ENCODE results near the gene SETD6. TPM values are rescaled to one million over a fixed set of nuclear protein-coding genes. Genes with fewer than 3 reads are reported as not detected.

The SETD6 gene
- total RNA-seq, 4 donors from 2014 or later = 15.5 to 19.8 (median 17.5) TPM

DNA sequence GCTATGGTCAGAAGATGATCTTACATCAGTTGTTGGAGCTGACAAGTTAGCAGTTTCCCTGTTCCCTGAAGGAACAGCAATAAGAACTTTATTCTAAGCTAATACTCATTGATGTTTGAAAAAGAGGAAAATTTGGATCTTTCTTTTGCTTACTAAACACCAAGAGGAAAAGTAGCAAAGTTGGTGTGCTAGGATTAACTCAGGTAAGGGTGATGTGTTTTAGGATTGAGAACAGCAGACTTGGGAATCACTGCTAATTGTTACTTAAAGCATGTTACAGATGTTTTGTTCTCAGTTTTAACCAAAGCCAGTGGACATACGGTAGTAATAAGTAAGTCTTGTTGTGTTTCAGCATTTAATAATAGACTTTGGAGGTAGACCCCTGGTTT, 3.7 kb downstream of the SETD6 start:
- H3K36me3 ChIP-seq = peaks cover 0 to 75% of the 10 kb centered on the region in 2 donors
- TF ChIP-seq EP300 (IDR thresholded peaks at IDR 0.05) (no peak), POLR2AphosphoS5 (IDR thresholded peaks at IDR 0.05) (no peak), POLR2A (IDR thresholded peaks at IDR 0.05) (no peak)
- TF ChIP-seq, protein P1, sequence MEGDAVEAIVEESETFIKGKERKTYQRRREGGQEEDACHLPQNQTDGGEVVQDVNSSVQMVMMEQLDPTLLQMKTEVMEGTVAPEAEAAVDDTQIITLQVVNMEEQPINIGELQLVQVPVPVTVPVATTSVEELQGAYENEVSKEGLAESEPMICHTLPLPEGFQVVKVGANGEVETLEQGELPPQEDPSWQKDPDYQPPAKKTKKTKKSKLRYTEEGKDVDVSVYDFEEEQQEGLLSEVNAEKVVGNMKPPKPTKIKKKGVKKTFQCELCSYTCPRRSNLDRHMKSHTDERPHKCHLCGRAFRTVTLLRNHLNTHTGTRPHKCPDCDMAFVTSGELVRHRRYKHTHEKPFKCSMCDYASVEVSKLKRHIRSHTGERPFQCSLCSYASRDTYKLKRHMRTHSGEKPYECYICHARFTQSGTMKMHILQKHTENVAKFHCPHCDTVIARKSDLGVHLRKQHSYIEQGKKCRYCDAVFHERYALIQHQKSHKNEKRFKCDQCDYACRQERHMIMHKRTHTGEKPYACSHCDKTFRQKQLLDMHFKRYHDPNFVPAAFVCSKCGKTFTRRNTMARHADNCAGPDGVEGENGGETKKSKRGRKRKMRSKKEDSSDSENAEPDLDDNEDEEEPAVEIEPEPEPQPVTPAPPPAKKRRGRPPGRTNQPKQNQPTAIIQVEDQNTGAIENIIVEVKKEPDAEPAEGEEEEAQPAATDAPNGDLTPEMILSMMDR (IDR thresholded peaks at IDR 0.05) = no peak
- H3K4me3 ChIP-seq = no peak overlapping the region
- H3K27ac ChIP-seq = no peak overlapping the region
- no peaks in the 10 kb centered on the region for H3K27me3 ChIP-seq
- no peak for ATAC-seq
- H3K4me1 ChIP-seq = peaks cover 0 to 23% (median 5%) of the 10 kb centered on the region in 3 donors
- 63 to 80% methylated on average over 1 of the region's 1 CpG for WGBS, 2 donors (ENCODE audit: low coverage in 1 of 2)
- H3K9me3 ChIP-seq = no peaks in the 10 kb centered on the region

DNA sequence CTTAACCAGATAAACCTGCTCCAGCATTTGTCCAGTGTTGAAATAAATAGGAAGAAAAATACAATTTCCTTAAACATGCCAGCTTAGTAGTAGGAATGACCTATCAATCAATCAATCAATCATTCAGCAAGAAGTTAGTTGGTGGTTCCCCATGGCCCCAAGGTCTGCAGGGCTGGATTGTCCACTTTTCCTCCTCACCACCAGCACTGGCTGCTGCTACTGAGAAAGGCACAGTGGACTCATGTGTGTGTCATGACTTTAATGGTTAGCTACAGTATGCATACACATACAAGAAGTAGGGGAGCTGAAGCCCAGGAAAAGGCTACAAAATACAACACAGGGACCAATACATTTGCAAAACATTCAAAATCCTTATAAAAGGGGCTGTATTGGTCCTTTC, 4.4 kb downstream of the SETD6 start:
- H3K4me1 ChIP-seq = peaks cover 0 to 16% (median 5%) of the 10 kb centered on the region in 3 donors
- no peaks in the 10 kb centered on the region for H3K27me3 ChIP-seq
- peaks cover 0 to 83% of the 10 kb centered on the region in 2 donors for H3K36me3 ChIP-seq
- no peak overlapping the region for H3K27ac ChIP-seq
- no peak overlapping the region for H3K4me3 ChIP-seq
- H3K9me3 ChIP-seq = no peaks in the 10 kb centered on the region
- ATAC-seq = no peak
- TF ChIP-seq, protein P1 (IDR thresholded peaks at IDR 0.05) = no peak
- TF ChIP-seq POLR2AphosphoS5 (IDR thresholded peaks at IDR 0.05) = no peak
- no peak for TF ChIP-seq POLR2A (IDR thresholded peaks at IDR 0.05)
- TF ChIP-seq EP300 (IDR thresholded peaks at IDR 0.05) = no peak

DNA sequence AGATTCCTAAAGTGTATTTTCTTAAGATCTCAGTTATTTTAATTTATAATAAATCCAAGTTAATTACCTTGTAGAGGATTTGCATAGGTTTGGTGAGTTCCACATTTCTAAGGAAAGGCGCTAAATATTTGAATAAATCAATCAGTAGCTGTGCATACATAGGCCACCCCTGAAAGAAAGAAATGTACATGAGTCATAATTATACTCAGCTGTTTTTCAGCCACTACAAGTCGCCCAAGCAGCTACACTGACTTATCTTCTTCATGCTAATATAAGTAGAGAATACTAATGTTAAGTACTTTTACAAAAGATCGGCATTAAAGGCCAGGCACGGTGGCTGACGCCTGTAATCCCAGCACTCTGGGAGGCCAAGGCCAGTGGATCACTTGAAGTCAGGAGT, 14.9 kb downstream of the SETD6 start:
- no peak overlapping the region for H3K27ac ChIP-seq
- H3K27me3 ChIP-seq = no peaks in the 10 kb centered on the region
- TF ChIP-seq EP300 (IDR thresholded peaks at IDR 0.05) (no peak), POLR2AphosphoS5 (IDR thresholded peaks at IDR 0.05) (no peak), POLR2A (IDR thresholded peaks at IDR 0.05) (no peak)
- TF ChIP-seq, protein P1 (IDR thresholded peaks at IDR 0.05) = no peak
- no peaks in the 10 kb centered on the region for H3K4me1 ChIP-seq
- 90% methylated on average over 2 to 5 of the region's 5 CpGs for WGBS, 2 donors (ENCODE audit: low coverage in 1 of 2)
- H3K4me3 ChIP-seq = no peak overlapping the region
- ATAC-seq = no peak
- no peaks in the 10 kb centered on the region for H3K9me3 ChIP-seq
- peaks cover 17 to 100% of the 10 kb centered on the region in 2 donors for H3K36me3 ChIP-seq

DNA sequence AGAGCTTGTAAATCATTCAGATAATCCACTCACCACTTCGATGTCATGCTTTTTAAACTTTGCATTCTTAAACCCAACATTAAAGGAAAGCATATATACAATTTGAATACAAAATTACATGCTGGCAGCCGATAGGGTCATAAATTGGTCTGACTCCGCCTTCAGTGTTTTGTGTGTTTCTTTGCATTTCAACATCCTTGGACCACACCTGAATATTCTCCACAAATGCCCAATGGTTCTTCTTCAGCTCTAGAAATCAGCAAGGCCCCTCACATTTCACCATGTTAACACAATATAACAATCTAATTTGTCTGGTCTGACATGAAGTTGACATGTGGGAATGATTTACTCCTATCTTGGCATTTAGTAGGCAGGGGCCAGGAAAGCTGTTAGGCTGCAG, 17.1 kb downstream of the SETD6 start:
- Histone ChIP-seq H3K9me3 (no peaks in the 10 kb centered on the region), H3K27ac (no peak overlapping the region), H3K4me3 (no peak overlapping the region), H3K4me1 (no peaks in the 10 kb centered on the region), H3K27me3 (no peaks in the 10 kb centered on the region), H3K36me3 (peaks cover 17 to 100% of the 10 kb centered on the region in 2 donors)
- TF ChIP-seq, protein P1 (IDR thresholded peaks at IDR 0.05) = no peak
- TF ChIP-seq POLR2AphosphoS5 (IDR thresholded peaks at IDR 0.05) (no peak), EP300 (IDR thresholded peaks at IDR 0.05) (no peak), POLR2A (IDR thresholded peaks at IDR 0.05) (no peak)
- no peak for ATAC-seq
- 82 to 90% methylated on average over 3 of the region's 3 CpGs for WGBS, 2 donors (ENCODE audit: low coverage in 1 of 2)

DNA sequence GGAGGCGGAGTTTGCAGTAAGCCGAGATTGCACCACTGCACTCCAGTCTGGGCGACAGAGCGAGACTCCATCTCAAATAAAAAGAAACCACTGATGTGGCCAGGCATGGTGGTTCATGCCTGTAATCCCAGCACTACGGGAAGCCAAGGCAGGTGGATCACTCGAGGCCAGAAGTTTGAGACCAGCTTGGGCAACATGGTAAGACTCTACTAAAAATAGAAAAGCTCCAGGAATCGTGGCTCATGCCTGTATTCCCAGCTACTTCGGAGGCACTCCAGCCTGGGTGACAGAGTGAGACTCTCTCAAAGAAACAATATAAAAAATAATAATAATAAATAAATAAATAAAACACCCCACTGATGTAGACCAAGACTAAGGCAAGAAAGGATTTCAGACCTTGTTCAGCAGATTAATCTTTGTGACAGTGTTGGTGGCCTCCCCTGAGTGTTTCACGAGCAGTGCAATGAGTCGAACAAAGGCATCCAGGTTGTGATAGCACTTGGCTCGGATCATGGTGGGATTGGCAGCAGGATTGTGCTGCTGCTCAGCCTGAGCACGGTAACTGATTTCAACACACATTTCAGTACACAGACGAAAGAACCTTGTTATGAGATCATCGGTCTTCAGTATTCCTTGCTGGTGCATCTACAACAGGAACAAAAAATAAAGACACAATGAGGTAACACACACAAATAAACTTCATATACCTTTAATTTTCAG, 18.6 kb downstream of the SETD6 start:
- no peak overlapping the region for H3K4me3 ChIP-seq
- peaks cover 26 to 100% of the 10 kb centered on the region in 2 donors for H3K36me3 ChIP-seq
- H3K4me1 ChIP-seq = no peaks in the 10 kb centered on the region
- ATAC-seq = no peak
- no peak for TF ChIP-seq POLR2A (IDR thresholded peaks at IDR 0.05)
- no peak overlapping the region for H3K27ac ChIP-seq
- WGBS, 2 donors (ENCODE audit: low coverage in 1 of 2) = 88 to 92% methylated on average over 13 to 14 of the region's 14 CpGs
- H3K9me3 ChIP-seq = no peaks in the 10 kb centered on the region
- no peaks in the 10 kb centered on the region for H3K27me3 ChIP-seq
